Measurements from ENCODE around the gene EHD4. TPM values are rescaled to one million over a fixed set of nuclear protein-coding genes. Genes with fewer than 3 reads are reported as not detected.
A peak's percentile ranks its signal among the peaks of the same experiment; 100 is the strongest.

The EHD4 gene
- total and polyA plus RNA-seq, 2 donors (not counting 1 experiment from before 2014, with no cell fraction given): 19.3 to 22.0 TPM

- Histone ChIP-seq H4K20me1 (ENCODE audit: control insufficient read depth, extremely low read depth, insufficient read depth, low read length) (no peaks in the 10 kb centered on the region), H2AFZ (ENCODE audit: low read length) (no peak overlapping the region), H3K4me1 (ENCODE audit: control insufficient read depth, extremely low read depth, insufficient read depth, low read length) (peaks cover 28% of the 10 kb centered on the region), H3K79me2 (ENCODE audit: control insufficient read depth, insufficient read depth, low read length) (peaks cover 8% of the 10 kb centered on the region), H3K36me3 (ENCODE audit: control insufficient read depth, insufficient read depth, low read length) (no peaks in the 10 kb centered on the region), H3K9ac (ENCODE audit: insufficient read depth, low read length) (no peak overlapping the region), H3K9me3 (ENCODE audit: control insufficient read depth, insufficient read depth, low read depth, low read length) (no peaks in the 10 kb centered on the region), H3K27ac (ENCODE audit: insufficient read depth, low read length) (peak overlapping the region; percentile 69), H3K4me3 (replicated peaks in 1 of 4; ENCODE audit: control extremely low read depth in 1 of 4, insufficient read depth in 1 of 4, low read depth in 3 of 4, low read length in 4 of 4) (no peak overlapping the region), H3K27me3 (ENCODE audit: control insufficient read depth, insufficient read depth, low read length) (no peaks in the 10 kb centered on the region), H3K4me2 (ENCODE audit: extremely low read depth, insufficient read depth, low read length) (peak overlapping the region; percentile 46)
- DNase-seq (ENCODE audit: low read depth in 2 of 2): no peak
- no peak for TF ChIP-seq EZH2 (IDR thresholded peaks at IDR 0.05; ENCODE audit: low read length, missing control alignments)
- TF ChIP-seq, protein P1, sequence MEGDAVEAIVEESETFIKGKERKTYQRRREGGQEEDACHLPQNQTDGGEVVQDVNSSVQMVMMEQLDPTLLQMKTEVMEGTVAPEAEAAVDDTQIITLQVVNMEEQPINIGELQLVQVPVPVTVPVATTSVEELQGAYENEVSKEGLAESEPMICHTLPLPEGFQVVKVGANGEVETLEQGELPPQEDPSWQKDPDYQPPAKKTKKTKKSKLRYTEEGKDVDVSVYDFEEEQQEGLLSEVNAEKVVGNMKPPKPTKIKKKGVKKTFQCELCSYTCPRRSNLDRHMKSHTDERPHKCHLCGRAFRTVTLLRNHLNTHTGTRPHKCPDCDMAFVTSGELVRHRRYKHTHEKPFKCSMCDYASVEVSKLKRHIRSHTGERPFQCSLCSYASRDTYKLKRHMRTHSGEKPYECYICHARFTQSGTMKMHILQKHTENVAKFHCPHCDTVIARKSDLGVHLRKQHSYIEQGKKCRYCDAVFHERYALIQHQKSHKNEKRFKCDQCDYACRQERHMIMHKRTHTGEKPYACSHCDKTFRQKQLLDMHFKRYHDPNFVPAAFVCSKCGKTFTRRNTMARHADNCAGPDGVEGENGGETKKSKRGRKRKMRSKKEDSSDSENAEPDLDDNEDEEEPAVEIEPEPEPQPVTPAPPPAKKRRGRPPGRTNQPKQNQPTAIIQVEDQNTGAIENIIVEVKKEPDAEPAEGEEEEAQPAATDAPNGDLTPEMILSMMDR (conservative IDR thresholded peaks at IDR 0.05 in 1 of 2, IDR thresholded peaks at IDR 0.05 in 1 of 2; ENCODE audit: low read depth in 1 of 2, low read length in 2 of 2): no peak
These were observed 41.5 kb downstream of the EHD4 start for GRCh38 chr15:41930867-41931222.

DNA sequence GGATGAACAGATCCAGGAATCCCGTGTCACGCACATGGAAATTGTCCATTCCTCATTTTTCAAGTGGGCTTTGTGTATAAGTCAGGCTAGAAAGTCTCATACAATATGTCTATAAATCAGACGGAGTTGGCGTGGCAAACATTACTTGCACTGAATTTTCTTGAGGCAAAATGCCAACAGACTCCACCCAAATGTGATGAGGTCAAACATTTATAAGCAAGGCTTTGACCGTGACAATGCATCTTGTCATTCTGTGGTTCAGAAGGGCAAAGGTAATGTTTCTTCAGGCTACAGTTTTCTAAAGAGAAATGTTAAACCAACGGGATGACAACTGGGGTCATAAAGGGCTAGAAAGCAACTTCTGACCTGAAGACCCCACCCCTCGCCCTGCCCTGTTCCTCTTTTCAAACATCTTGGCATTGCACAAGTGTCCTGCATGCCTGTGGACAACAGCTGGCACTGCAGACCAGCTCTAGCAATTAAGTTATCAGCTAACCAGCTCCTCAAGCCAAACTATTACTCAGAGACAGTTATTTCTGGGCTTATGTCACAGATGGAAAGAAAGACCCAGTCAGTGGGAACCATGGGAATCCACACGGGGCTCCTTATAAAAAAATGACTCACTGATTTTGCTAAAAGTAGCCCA lies 42.0 kb downstream of the EHD4 start:
- no peaks in the 10 kb centered on the region for H3K36me3 ChIP-seq (ENCODE audit: control insufficient read depth, insufficient read depth, low read length)
- no peak overlapping the region for H2AFZ ChIP-seq (ENCODE audit: low read length)
- H4K20me1 ChIP-seq (ENCODE audit: control insufficient read depth, extremely low read depth, insufficient read depth, low read length): no peaks in the 10 kb centered on the region
- H3K9ac ChIP-seq (ENCODE audit: insufficient read depth, low read length): no peak overlapping the region
- H3K9me3 ChIP-seq (ENCODE audit: control insufficient read depth, insufficient read depth, low read depth, low read length): no peaks in the 10 kb centered on the region
- peak overlapping the region; percentile 69 for H3K27ac ChIP-seq (ENCODE audit: insufficient read depth, low read length)
- H3K79me2 ChIP-seq (ENCODE audit: control insufficient read depth, insufficient read depth, low read length): peaks cover 8% of the 10 kb centered on the region
- H3K4me2 ChIP-seq (ENCODE audit: extremely low read depth, insufficient read depth, low read length): peak overlapping the region; percentile 46
- peaks cover 28% of the 10 kb centered on the region for H3K4me1 ChIP-seq (ENCODE audit: control insufficient read depth, extremely low read depth, insufficient read depth, low read length)
- H3K4me3 ChIP-seq (replicated peaks in 1 of 4; ENCODE audit: control extremely low read depth in 1 of 4, insufficient read depth in 1 of 4, low read depth in 3 of 4, low read length in 4 of 4): no peak overlapping the region
- DNase-seq (ENCODE audit: low read depth in 2 of 2): peak; percentile 97 to 98
- no peaks in the 10 kb centered on the region for H3K27me3 ChIP-seq (ENCODE audit: control insufficient read depth, insufficient read depth, low read length)
- no peak for TF ChIP-seq EZH2 (IDR thresholded peaks at IDR 0.05; ENCODE audit: low read length, missing control alignments)
- TF ChIP-seq, protein P1 (conservative IDR thresholded peaks at IDR 0.05 in 1 of 2, IDR thresholded peaks at IDR 0.05 in 1 of 2; ENCODE audit: low read depth in 1 of 2, low read length in 2 of 2): peak in 1 of 2 donors; percentile 21

- Histone ChIP-seq H3K4me3 (replicated peaks in 1 of 4; ENCODE audit: control extremely low read depth in 1 of 4, insufficient read depth in 1 of 4, low read depth in 3 of 4, low read length in 4 of 4) (no peak overlapping the region), H3K9ac (ENCODE audit: insufficient read depth, low read length) (no peak overlapping the region), H4K20me1 (ENCODE audit: control insufficient read depth, extremely low read depth, insufficient read depth, low read length) (no peaks in the 10 kb centered on the region), H2AFZ (ENCODE audit: low read length) (no peak overlapping the region), H3K4me2 (ENCODE audit: extremely low read depth, insufficient read depth, low read length) (peak overlapping the region; percentile 46), H3K27me3 (ENCODE audit: control insufficient read depth, insufficient read depth, low read length) (no peaks in the 10 kb centered on the region), H3K9me3 (ENCODE audit: control insufficient read depth, insufficient read depth, low read depth, low read length) (no peaks in the 10 kb centered on the region), H3K36me3 (ENCODE audit: control insufficient read depth, insufficient read depth, low read length) (peaks cover 4% of the 10 kb centered on the region), H3K4me1 (ENCODE audit: control insufficient read depth, extremely low read depth, insufficient read depth, low read length) (peaks cover 27% of the 10 kb centered on the region), H3K27ac (ENCODE audit: insufficient read depth, low read length) (peak overlapping the region; percentile 69), H3K79me2 (ENCODE audit: control insufficient read depth, insufficient read depth, low read length) (peaks cover 8% of the 10 kb centered on the region)
- TF ChIP-seq EZH2 (IDR thresholded peaks at IDR 0.05; ENCODE audit: low read length, missing control alignments): no peak
- TF ChIP-seq, protein P1 (conservative IDR thresholded peaks at IDR 0.05 in 1 of 2, IDR thresholded peaks at IDR 0.05 in 1 of 2; ENCODE audit: low read depth in 1 of 2, low read length in 2 of 2): no peak
- peak in 1 of 2 donors; percentile 42 for DNase-seq (ENCODE audit: low read depth in 2 of 2)
These were observed 43.4 kb downstream of the EHD4 start for GRCh38 chr15:41928637-41929620.

All from fibroblast of lung (primary cell).